ENCODE data around the gene TNNT3.

The TNNT3 gene

DNA sequence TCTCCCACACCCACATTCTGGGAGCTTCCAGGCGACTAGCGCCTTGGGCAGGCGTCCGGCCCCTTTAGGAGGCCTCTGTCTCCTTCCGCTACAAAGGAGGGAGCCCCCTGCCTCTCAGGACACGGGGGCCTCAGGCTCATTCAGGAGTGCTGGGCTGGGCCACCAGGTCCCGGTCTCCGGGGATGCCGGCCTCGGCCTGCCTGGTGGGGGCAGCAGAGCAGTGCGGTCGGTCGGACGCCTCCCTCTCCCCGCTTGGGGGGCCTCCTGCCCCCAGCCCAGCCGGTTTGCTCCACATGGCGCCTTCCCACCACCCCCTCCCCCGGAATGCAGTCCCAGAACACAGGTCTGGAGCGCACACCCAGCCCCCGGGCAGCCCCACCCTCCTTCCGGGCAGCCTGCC lies 49.5 kb downstream of the TNNT3 start:
- DNase-seq (ENCODE audit: low read depth): no peak
- TF ChIP-seq CTCF (IDR thresholded peaks at IDR 0.05; ENCODE audit: low read depth, low read length, missing control alignments): no peak
- no peak overlapping the region for H3K4me3 ChIP-seq (ENCODE audit: low read depth, low read length)

- no peak for DNase-seq (ENCODE audit: low read depth)
- H3K4me3 ChIP-seq (ENCODE audit: low read depth, low read length): no peak overlapping the region
- TF ChIP-seq CTCF (IDR thresholded peaks at IDR 0.05; ENCODE audit: low read depth, low read length, missing control alignments): no peak
Measured at GRCh38 chr11:1969776-1970175, 50.3 kb downstream of the TNNT3 start.

DNA sequence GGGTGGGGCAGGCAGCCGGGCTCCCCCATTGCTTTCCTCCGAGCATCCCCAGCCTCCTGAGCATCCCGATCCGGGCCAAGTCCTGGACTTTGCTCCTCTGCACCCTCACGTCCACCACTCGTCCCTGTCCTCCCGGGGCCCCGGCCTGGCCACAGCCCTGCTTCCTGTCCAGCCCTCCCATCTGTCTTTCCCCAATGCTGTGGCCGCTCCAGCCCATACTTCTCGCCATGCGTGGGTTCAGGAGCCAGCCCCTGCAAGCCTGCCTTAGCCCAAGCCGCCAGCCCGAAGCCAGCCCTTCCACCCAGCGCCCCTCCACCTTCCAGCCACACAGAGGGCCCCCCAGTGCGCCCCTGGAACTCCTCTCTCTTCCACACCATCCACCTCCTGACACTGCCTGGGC lies 51.5 kb downstream of the TNNT3 start:
- TF ChIP-seq CTCF (IDR thresholded peaks at IDR 0.05; ENCODE audit: low read depth, low read length, missing control alignments): no peak
- DNase-seq (ENCODE audit: low read depth): no peak

DNA sequence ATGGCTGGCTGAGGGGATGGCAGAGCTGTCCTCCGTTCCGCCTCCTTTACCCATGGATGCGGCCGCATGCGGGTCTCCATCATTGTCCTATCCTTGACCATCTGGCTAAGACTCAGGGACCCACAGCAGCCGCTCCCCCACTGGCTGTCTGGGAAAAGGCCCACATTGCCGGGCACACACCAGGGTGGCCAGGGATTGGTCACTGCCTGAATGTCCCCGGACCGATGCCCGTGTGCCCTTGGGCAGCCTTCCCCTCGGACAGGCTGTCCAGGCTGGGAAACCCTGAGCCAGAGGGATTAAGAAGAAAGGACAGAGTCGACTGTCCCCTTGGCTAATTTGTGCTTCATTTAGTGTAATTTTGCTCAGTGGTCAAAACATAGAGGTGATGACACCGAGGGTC lies 55.7 kb downstream of the TNNT3 start:
- no peak overlapping the region for H3K4me3 ChIP-seq (ENCODE audit: low read depth, low read length)
- DNase-seq (ENCODE audit: low read depth): no peak
- no peak for TF ChIP-seq CTCF (IDR thresholded peaks at IDR 0.05; ENCODE audit: low read depth, low read length, missing control alignments)

More for the DNA sequence above, 51.5 kb downstream of the TNNT3 start:
- H3K4me3 ChIP-seq (ENCODE audit: low read depth, low read length): no peak overlapping the region

GRCh38 chr11:1978720-1979473 lies 59.4 kb downstream of the TNNT3 start:
- no peak overlapping the region for H3K4me3 ChIP-seq (ENCODE audit: low read depth, low read length)
- no peak for TF ChIP-seq CTCF (IDR thresholded peaks at IDR 0.05; ENCODE audit: low read depth, low read length, missing control alignments)
- no peak for DNase-seq (ENCODE audit: low read depth)

DNA sequence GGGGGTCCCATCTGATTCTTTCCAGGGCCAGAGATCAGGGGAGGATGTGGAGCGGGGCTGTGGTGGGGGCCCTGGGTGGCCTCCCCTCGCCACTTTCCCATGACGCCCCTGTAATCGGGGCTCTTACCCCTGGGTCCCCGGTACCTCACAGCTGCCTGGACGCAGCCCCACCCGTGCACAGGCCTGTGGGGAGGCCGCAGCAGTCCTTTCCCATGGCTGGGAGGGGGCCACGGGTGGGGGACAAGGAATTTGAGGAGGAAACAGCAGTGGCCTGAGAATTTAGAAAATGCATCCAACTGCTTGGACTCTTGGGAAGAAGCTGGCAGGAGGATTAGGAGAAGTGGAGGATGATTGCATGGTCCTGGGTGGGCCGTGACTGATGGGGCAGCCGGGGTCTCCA lies 60.1 kb downstream of the TNNT3 start:
- DNase-seq (ENCODE audit: low read depth): no peak
- no peak for TF ChIP-seq CTCF (IDR thresholded peaks at IDR 0.05; ENCODE audit: low read depth, low read length, missing control alignments)
- H3K4me3 ChIP-seq (ENCODE audit: low read depth, low read length): no peak overlapping the region

Data from GM12864 (cell line).